HFFc6 (cell line): ENCODE data around the gene SPG7. TPM values are rescaled to one million over a fixed set of nuclear protein-coding genes. Genes with fewer than 3 reads are reported as not detected.
"Not testable (repeated sequence)": the region's sequence is repeated elsewhere in the genome, so short reads cannot be mapped to it uniquely, and the experiment has no call there.

ENCODE experiments used
- DNase-seq: peaks from one replicate; pipeline ENCODE4 v3.0.0-alpha.2; 2018
- H3K27ac Mint-ChIP-seq: 2 replicates; pipeline ENCODE4 v1.8.0; 2020; ENCODE audit warnings: mild to moderate bottlenecking, mixed read lengths
- H3K27me3 Mint-ChIP-seq: 2 replicates; pipeline ENCODE4 v1.8.0; 2021; ENCODE audit warnings: mild to moderate bottlenecking, moderate library complexity, mixed read lengths; ENCODE audit not compliant: insufficient read depth
- H3K36me3 Mint-ChIP-seq: 2 replicates; pipeline ENCODE4 v1.8.0; 2021; ENCODE audit warnings: low read depth, mixed read lengths
- H3K4me1 Mint-ChIP-seq: 2 replicates; pipeline ENCODE4 v1.8.0; 2020; ENCODE audit warnings: low read depth, mixed read lengths
- H3K4me3 Mint-ChIP-seq: 2 replicates; pipeline ENCODE4 v1.8.0; 2020; ENCODE audit warnings: mild to moderate bottlenecking, moderate library complexity, mixed read lengths
- H3K9me3 Mint-ChIP-seq: 2 replicates; pipeline ENCODE4 v1.8.0; 2020; ENCODE audit warnings: mild to moderate bottlenecking, mixed read lengths
- total RNA-seq, 6 experiments: library from RNA; stranded (reverse); fragmentation: NEBNext Ultra II Directional; extraction: Animal tissue kit (Norgen Biotek cat#: 25700); gene quantifications; 2 replicates in 1 of 6; 3 replicates in 5 of 6; pipeline ENCODE4 v1.2.3, GENCODE V29; 2021
- TF ChIP-seq, protein P1 (sequence below): fragments of 200-600 bp; sonication (generic); IDR thresholded peaks from 2 replicates; pipeline ENCODE4 v1.5.0; 2021; ENCODE audit warnings: antibody characterized with exemption, mild to moderate bottlenecking

The SPG7 gene
- total RNA-seq, 6 experiments from 2014 or later: 81.5 to 97.0 (median 89.6) TPM

DNA sequence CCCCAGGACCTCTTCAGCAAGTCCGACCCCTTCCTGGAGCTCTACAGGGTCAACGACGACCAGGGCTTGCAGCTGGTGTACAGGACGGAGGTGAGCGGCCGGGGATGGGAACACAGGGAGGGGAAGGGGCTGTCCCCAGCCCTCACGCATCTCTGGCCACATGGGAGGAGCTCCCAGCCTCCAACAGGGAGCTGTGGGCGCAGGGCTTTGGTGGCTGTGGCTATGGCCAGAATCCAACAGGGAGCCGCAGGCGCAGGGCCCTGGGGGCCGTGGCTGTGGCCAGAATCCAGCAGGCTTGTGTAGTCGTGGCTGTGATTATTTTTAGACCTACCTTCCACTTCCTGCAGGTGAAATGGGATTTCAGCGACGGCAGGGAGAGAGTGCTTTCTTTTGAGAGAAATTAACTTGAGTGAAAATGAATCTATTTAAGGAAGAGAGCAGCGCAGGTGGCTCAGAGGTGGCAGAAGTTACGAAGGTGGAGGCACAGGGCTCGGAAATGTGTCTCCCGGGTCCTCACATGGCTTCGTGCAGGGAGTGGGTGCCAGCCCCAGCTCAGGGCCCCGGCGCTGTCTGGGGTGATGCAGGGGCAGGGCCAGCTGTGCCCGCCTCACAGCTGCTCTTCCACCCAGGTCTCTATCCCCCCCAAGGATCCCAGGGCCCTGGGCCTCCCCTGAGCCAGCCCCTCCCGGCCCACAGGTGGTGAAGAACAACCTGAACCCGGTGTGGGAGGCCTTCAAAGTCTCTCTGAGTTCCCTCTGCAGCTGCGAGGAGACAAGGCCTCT lies 76.8 kb downstream of the SPG7 start:
- Mint-ChIP-seq H3K27ac (no peak overlapping the region), H3K4me1 (no peaks in the 10 kb centered on the region), H3K27me3 (peaks cover 3% of the 10 kb centered on the region; the same call in 1 of the 2 replicates), H3K9me3 (0 out of 2 replicates have a peak, but pooled peaks cover 3% of the 10 kb centered on the region), H3K36me3 (no peaks in the 10 kb centered on the region), H3K4me3 (no peak overlapping the region)
- TF ChIP-seq, protein P1, sequence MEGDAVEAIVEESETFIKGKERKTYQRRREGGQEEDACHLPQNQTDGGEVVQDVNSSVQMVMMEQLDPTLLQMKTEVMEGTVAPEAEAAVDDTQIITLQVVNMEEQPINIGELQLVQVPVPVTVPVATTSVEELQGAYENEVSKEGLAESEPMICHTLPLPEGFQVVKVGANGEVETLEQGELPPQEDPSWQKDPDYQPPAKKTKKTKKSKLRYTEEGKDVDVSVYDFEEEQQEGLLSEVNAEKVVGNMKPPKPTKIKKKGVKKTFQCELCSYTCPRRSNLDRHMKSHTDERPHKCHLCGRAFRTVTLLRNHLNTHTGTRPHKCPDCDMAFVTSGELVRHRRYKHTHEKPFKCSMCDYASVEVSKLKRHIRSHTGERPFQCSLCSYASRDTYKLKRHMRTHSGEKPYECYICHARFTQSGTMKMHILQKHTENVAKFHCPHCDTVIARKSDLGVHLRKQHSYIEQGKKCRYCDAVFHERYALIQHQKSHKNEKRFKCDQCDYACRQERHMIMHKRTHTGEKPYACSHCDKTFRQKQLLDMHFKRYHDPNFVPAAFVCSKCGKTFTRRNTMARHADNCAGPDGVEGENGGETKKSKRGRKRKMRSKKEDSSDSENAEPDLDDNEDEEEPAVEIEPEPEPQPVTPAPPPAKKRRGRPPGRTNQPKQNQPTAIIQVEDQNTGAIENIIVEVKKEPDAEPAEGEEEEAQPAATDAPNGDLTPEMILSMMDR: no peak
- no peak for DNase-seq

DNA sequence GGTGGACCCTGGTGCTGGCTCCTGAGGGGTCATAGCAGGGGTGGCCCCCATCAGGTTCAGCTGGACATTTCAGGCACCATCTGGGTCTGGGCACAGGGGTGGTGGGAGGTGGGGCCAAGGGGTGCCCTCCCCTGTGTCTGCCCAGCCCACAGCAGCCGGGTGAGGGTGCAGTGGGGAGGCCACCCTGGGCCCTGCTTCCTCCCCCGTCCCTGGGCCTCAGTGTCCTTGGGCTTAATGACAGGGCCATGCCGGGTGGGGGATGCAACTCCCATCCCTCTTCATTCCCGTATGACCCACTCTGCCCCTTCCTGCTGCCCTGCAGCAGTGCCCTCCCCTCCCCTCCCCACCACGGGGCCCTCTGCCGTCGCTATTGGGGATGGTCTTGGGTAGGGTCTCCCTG lies 78.0 kb downstream of the SPG7 start:
- no peak overlapping the region for H3K27ac Mint-ChIP-seq
- no peaks in the 10 kb centered on the region for H3K4me1 Mint-ChIP-seq
- H3K36me3 Mint-ChIP-seq: no peaks in the 10 kb centered on the region
- no peak overlapping the region for H3K4me3 Mint-ChIP-seq
- TF ChIP-seq, protein P1: no peak
- H3K9me3 Mint-ChIP-seq: 0 out of 2 replicates have a peak, but pooled peaks cover 3% of the 10 kb centered on the region
- peaks cover 3% of the 10 kb centered on the region for H3K27me3 Mint-ChIP-seq
- DNase-seq: no peak

GRCh38 chr16:89586853-89587252 lies 78.7 kb downstream of the SPG7 start:
- no peaks in the 10 kb centered on the region for H3K36me3 Mint-ChIP-seq
- peaks cover 3% of the 10 kb centered on the region for H3K27me3 Mint-ChIP-seq
- H3K9me3 Mint-ChIP-seq: 0 out of 2 replicates have a peak, but pooled peaks cover 3% of the 10 kb centered on the region
- no peaks in the 10 kb centered on the region for H3K4me1 Mint-ChIP-seq
- H3K27ac Mint-ChIP-seq: no peak overlapping the region
- no peak for DNase-seq
- H3K4me3 Mint-ChIP-seq: no peak overlapping the region
- TF ChIP-seq, protein P1: no peak

- not testable (repeated sequence) for H3K27me3 Mint-ChIP-seq, H3K4me1 Mint-ChIP-seq, H3K4me3 Mint-ChIP-seq, H3K36me3 Mint-ChIP-seq, H3K9me3 Mint-ChIP-seq, H3K27ac Mint-ChIP-seq, DNase-seq
These were observed 79.5 kb downstream of the SPG7 start for GRCh38 chr16:89587676-89588075.

DNA sequence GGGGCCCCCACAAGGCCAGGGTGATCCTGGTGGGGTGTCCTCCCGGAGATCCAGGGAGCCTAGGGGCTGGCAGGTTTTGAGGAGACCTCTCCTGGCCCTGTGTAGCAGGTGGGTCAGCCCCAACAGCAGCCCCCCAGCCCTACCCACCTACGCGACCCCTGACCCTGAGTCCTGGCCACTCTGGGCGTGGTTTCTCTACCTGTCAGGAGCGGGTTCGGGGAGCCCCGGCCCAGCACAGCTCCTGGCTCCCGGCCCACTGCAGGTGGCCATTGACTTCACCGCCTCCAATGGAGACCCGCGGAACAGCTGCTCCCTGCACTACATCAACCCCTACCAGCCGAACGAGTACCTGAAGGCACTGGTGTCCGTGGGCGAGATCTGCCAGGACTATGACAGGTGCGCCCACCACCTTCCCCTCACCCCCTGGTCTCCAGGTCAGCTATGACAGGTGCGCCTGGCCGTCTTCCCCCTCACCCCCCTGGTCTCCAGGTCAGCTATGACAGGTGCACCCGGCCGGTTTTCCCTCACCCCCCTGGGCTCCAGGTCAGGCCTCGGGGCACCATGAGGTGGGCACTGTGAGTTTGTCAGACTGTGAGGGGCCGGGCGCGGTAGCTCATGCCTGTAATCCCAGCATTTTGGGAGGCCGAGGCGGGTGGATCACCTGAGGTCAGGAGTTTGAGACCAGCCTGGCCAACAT lies 80.4 kb downstream of the SPG7 start:
- Mint-ChIP-seq H3K36me3 (no peaks in the 10 kb centered on the region), H3K4me1 (no peaks in the 10 kb centered on the region), H3K27ac (no peak overlapping the region), H3K27me3 (no peaks in the 10 kb centered on the region; the same call in 1 of the 2 replicates), H3K9me3 (0 out of 2 replicates have a peak, but pooled peaks cover 3% of the 10 kb centered on the region), H3K4me3 (no peak overlapping the region)
- TF ChIP-seq, protein P1: no peak
- no peak for DNase-seq
